ENCODE data around the gene TSPAN12.

Gene TSPAN12

GRCh38 chr7:120828528-120828927 lies 29.4 kb downstream of the TSPAN12 start:
- TF ChIP-seq GATA2 (IDR thresholded peaks at IDR 0.05; ENCODE audit: low read depth, low read length) (no peak), GATA3 (IDR thresholded peaks at IDR 0.05; ENCODE audit: low read depth, low read length) (no peak)

GRCh38 chr7:120827371-120828118 lies 30.4 kb downstream of the TSPAN12 start:
- TF ChIP-seq GATA2 (IDR thresholded peaks at IDR 0.05; ENCODE audit: low read depth, low read length): no peak
- no peak for TF ChIP-seq GATA3 (IDR thresholded peaks at IDR 0.05; ENCODE audit: low read depth, low read length)

GRCh38 chr7:120825576-120825975 lies 32.4 kb downstream of the TSPAN12 start:
- TF ChIP-seq GATA2 (IDR thresholded peaks at IDR 0.05; ENCODE audit: low read depth, low read length): no peak

- TF ChIP-seq GATA3 (IDR thresholded peaks at IDR 0.05; ENCODE audit: low read depth, low read length) (no peak), GATA2 (IDR thresholded peaks at IDR 0.05; ENCODE audit: low read depth, low read length) (no peak)
These were observed 32.8 kb downstream of the TSPAN12 start for GRCh38 chr7:120825152-120825551.

- TF ChIP-seq GATA3 (IDR thresholded peaks at IDR 0.05; ENCODE audit: low read depth, low read length) (no peak), GATA2 (IDR thresholded peaks at IDR 0.05; ENCODE audit: low read depth, low read length) (no peak)
These were observed 38.1 kb downstream of the TSPAN12 start for GRCh38 chr7:120819861-120820260.

- no peak for TF ChIP-seq GATA3 (IDR thresholded peaks at IDR 0.05; ENCODE audit: low read depth, low read length)
These were observed 40.1 kb downstream of the TSPAN12 start for GRCh38 chr7:120817851-120818250.

- no peak for TF ChIP-seq GATA2 (IDR thresholded peaks at IDR 0.05; ENCODE audit: low read depth, low read length)
- TF ChIP-seq GATA3 (IDR thresholded peaks at IDR 0.05; ENCODE audit: low read depth, low read length): no peak
These were observed 43.5 kb downstream of the TSPAN12 start for GRCh38 chr7:120814253-120814939.

GRCh38 chr7:120813546-120814252 lies 44.2 kb downstream of the TSPAN12 start:
- TF ChIP-seq GATA3 (IDR thresholded peaks at IDR 0.05; ENCODE audit: low read depth, low read length): no peak
- no peak for TF ChIP-seq GATA2 (IDR thresholded peaks at IDR 0.05; ENCODE audit: low read depth, low read length)

- TF ChIP-seq GATA2 (IDR thresholded peaks at IDR 0.05; ENCODE audit: low read depth, low read length) (no peak), GATA3 (IDR thresholded peaks at IDR 0.05; ENCODE audit: low read depth, low read length) (no peak)
These were observed 44.9 kb downstream of the TSPAN12 start for GRCh38 chr7:120813089-120813488.

GRCh38 chr7:120809260-120809659 lies 48.7 kb downstream of the TSPAN12 start:
- TF ChIP-seq GATA3 (IDR thresholded peaks at IDR 0.05; ENCODE audit: low read depth, low read length) (no peak), GATA2 (IDR thresholded peaks at IDR 0.05; ENCODE audit: low read depth, low read length) (no peak)

- TF ChIP-seq GATA2 (IDR thresholded peaks at IDR 0.05; ENCODE audit: low read depth, low read length): no peak
- no peak for TF ChIP-seq GATA3 (IDR thresholded peaks at IDR 0.05; ENCODE audit: low read depth, low read length)
These were observed 50.6 kb downstream of the TSPAN12 start for GRCh38 chr7:120807390-120807789.

- TF ChIP-seq GATA3 (IDR thresholded peaks at IDR 0.05; ENCODE audit: low read depth, low read length): no peak
- no peak for TF ChIP-seq GATA2 (IDR thresholded peaks at IDR 0.05; ENCODE audit: low read depth, low read length)
These were observed 51.3 kb downstream of the TSPAN12 start for GRCh38 chr7:120806669-120807068.

- no peak for TF ChIP-seq GATA2 (IDR thresholded peaks at IDR 0.05; ENCODE audit: low read depth, low read length)
- no peak for TF ChIP-seq GATA3 (IDR thresholded peaks at IDR 0.05; ENCODE audit: low read depth, low read length)
These were observed 52.1 kb downstream of the TSPAN12 start for GRCh38 chr7:120805636-120806388.

- no peak for TF ChIP-seq GATA2 (IDR thresholded peaks at IDR 0.05; ENCODE audit: low read depth, low read length)
- no peak for TF ChIP-seq GATA3 (IDR thresholded peaks at IDR 0.05; ENCODE audit: low read depth, low read length)
These were observed 55.2 kb downstream of the TSPAN12 start for GRCh38 chr7:120802751-120803150.
